Measurements from ENCODE around the gene PMEL. TPM values are rescaled to one million over a fixed set of nuclear protein-coding genes. Genes with fewer than 3 reads are reported as not detected.

Gene PMEL
- total and polyA plus RNA-seq, 9 of the 15 experiments (the other 6 are each of a cell fraction or from before 2014, with no cell fraction given): 0.36 to 2.0 (median 0.98) TPM

GRCh38 chr12:55973599-55974307 is 7.9 kb upstream of the PMEL start, which contains the start of gene RAB5B (continued):
- TF ChIP-seq RB1 (IDR thresholded peaks at IDR 0.05; ENCODE audit: low read depth) (peak; percentile 50; the same call in 1 of the 2 replicates), NFYB (IDR thresholded peaks at IDR 0.05; ENCODE audit: extremely low read depth, insufficient read length) (peak; percentile 85), CBX3 (IDR thresholded peaks at IDR 0.05; ENCODE audit: borderline replicate concordance in 1 of 2, low read length in 2 of 2) (peak in 1 of 2 experiments; percentile 39; a peak in 1 of 3 replicates), L3MBTL2 (IDR thresholded peaks at IDR 0.05) (peak; percentile 34), ZNF79 (CRISPR knock-in tag; IDR thresholded peaks at IDR 0.05; ENCODE audit: low read depth) (no peak), SRSF9 (IDR thresholded peaks at IDR 0.05; ENCODE audit: borderline replicate concordance, low read depth, low read length) (no peak), ZNF583 (CRISPR knock-in tag; IDR thresholded peaks at IDR 0.05) (no peak), ZFPM2 (CRISPR knock-in tag; IDR thresholded peaks at IDR 0.05) (no peak), ELF4 (CRISPR knock-in tag; IDR thresholded peaks at IDR 0.05) (no peak), ZFP1 (CRISPR knock-in tag; IDR thresholded peaks at IDR 0.05) (no peak), BCLAF1 (IDR thresholded peaks at IDR 0.05; ENCODE audit: borderline replicate concordance in 1 of 2, control insufficient read depth in 1 of 2, low read depth in 2 of 2, low read length in 1 of 2) (no peak)
